ENCODE measurements around the gene C19orf73.

The C19orf73 gene

DNA sequence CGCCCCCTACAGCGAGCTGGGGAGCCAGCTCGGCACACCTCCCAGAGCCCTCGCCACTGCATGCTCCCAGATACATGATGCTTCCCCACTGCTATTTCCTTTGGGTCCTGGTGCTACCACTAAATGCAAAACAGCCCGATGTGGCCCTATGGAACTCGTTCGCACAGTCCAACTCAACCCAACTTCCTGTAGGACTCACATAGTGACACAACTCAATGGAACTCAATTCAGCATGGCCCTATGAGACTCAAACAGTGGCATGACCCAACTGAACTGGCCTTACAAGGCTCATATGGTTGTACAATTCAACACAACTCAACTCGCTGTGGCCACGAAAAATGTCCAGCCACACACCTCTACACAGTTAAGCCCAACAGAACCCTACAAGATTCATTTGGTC lies 49.9 kb downstream of the C19orf73 start:
- H3K9ac ChIP-seq (ENCODE audit: low read length): no peak overlapping the region
- no peak overlapping the region for H3K4me3 ChIP-seq (ENCODE audit: low read depth in 1 of 2, low read length in 2 of 2)
- no peak overlapping the region for H3K27ac ChIP-seq (ENCODE audit: low read depth, low read length)
- no peaks in the 10 kb centered on the region for H3K9me3 ChIP-seq (ENCODE audit: low read length)
- H3K4me1 ChIP-seq (ENCODE audit: insufficient read depth, low read length): no peaks in the 10 kb centered on the region
- no peaks in the 10 kb centered on the region for H3K36me3 ChIP-seq (ENCODE audit: insufficient read depth, low read length)
- H3K27me3 ChIP-seq (ENCODE audit: control insufficient read depth in 1 of 2, insufficient read depth in 2 of 2, low read length in 2 of 2): peaks cover 17 to 72% of the 10 kb centered on the region in 2 donors
